GM19438 (cell line): Measurements from ENCODE around the gene MYOG.

ENCODE experiments used
- ATAC-seq: cut with Tn5 transposase; IDR thresholded peaks from one replicate; pipeline ENCODE4 v1.9.1; 2021; ENCODE audit warnings: low read depth; ENCODE audit not compliant: unreplicated experiment

The MYOG gene

GRCh38 chr1:203035111-203036000, 50.5 kb downstream of the MYOG start:
- no peak for ATAC-seq

- ATAC-seq, result no peak
Measured at GRCh38 chr1:203034422-203035110, 51.2 kb downstream of the MYOG start.

DNA sequence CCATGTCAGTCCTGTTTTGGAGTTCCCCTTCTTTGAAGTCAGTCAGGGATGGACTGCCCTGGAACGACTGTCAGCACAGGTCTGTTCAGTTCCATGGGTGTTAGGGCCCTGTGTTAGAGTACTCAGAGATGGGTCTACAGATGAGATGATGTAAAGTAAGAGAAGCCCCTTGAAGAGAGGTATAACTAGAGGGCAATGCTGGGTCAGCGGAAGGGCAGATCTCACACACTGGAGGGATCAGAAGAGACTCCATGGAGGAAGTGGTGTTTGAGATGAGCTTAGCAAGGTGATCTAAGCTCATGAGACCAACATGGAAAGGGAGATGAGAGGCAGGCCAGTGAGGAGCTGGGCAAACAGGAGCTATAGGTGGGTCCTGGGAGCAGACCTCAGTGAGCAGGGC, 51.9 kb downstream of the MYOG start:
- no peak for ATAC-seq

- ATAC-seq, result no peak
Measured at GRCh38 chr1:203033287-203033686, 52.5 kb downstream of the MYOG start.
